ENCODE data around the gene TTYH1. TPM values are rescaled to one million over a fixed set of nuclear protein-coding genes. Genes with fewer than 3 reads are reported as not detected.

The TTYH1 gene
- total and polyA plus RNA-seq, 9 of the 15 experiments (the other 6 are each of a cell fraction or from before 2014, with no cell fraction given), result 0.08 TPM; not detected in 8

DNA sequence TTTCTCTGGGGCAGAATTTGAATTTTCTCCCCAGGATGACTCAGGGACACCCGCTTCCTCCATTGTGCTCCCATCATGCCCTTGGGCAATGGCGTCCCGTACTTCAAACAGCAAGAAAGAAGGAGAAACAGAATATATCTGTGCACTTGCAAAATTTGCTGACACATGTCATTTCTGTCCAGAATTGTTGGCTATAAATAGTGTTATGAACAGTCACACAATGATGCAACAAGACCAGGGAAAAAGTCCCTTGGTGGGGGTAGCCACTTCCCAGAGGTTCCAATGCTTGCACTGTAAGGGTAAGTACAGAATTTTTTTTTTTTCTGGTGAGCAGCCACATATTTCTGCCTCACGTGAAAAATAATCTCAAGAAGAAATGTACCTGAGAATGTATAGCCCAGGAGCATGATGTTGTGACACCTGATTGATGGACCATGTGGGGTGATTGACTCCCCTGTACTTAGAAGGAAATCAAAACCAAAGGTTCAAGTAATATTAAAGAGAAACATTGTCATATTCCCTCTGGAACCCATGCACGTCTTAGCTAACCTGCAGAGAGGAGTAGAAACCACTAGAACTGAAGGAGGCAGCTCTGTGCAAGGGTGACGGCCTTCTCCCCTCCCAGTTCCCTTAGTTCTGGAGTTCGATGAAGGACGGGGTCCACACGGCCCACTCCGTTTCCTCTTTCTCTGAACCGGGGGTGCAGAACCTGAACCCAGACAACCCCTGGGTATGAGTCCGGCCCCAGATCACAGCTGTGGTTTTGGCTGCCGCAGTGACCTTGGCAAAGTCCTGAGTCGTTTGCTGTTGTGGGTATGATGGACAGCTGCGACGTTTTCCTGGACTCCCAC lies 41.3 kb upstream of the TTYH1 start (continued):
- TF ChIP-seq, protein P1, sequence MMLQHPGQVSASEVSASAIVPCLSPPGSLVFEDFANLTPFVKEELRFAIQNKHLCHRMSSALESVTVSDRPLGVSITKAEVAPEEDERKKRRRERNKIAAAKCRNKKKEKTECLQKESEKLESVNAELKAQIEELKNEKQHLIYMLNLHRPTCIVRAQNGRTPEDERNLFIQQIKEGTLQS (IDR thresholded peaks at IDR 0.05), result peak; percentile 69
- TF ChIP-seq, protein P1 (CRISPR knock-in tag; conservative IDR thresholded peaks at IDR 0.05), result no peak
- TF ChIP-seq SMC3 (conservative IDR thresholded peaks at IDR 0.05; ENCODE audit: insufficient read depth, low read depth, low read length), result no peak
- TF ChIP-seq RBM34 (IDR thresholded peaks at IDR 0.05; ENCODE audit: borderline replicate concordance, insufficient read depth, low read length), result no peak
- no peak for TF ChIP-seq PRPF4 (IDR thresholded peaks at IDR 0.05; ENCODE audit: insufficient read depth, low read depth, low read length, poor library complexity, severe bottlenecking)
- no peak for TF ChIP-seq ZNF280A (IDR thresholded peaks at IDR 0.05; ENCODE audit: low read depth, partially characterized antibody)
- no peak for TF ChIP-seq KLF16 (IDR thresholded peaks at IDR 0.05)
- no peak for TF ChIP-seq EZH2 (IDR thresholded peaks at IDR 0.05; ENCODE audit: borderline replicate concordance, low read depth, low read length)
- TF ChIP-seq SETDB1 (IDR thresholded peaks at IDR 0.05; ENCODE audit: low read length), result no peak
- TF ChIP-seq CHD4 (IDR thresholded peaks at IDR 0.05; ENCODE audit: insufficient read depth, insufficient replicate concordance, low read depth, low read length, poor library complexity, severe bottlenecking), result no peak
- TF ChIP-seq MAFK (IDR thresholded peaks at IDR 0.05; ENCODE audit: low read length), result peak; percentile 95
- TF ChIP-seq TCF7 (IDR thresholded peaks at IDR 0.05; ENCODE audit: borderline replicate concordance), result no peak
- TF ChIP-seq ZNF175 (CRISPR knock-in tag; IDR thresholded peaks at IDR 0.05; ENCODE audit: low read depth), result no peak
- no peak for TF ChIP-seq NCOR1 (IDR thresholded peaks at IDR 0.05)
- TF ChIP-seq, protein P2, sequence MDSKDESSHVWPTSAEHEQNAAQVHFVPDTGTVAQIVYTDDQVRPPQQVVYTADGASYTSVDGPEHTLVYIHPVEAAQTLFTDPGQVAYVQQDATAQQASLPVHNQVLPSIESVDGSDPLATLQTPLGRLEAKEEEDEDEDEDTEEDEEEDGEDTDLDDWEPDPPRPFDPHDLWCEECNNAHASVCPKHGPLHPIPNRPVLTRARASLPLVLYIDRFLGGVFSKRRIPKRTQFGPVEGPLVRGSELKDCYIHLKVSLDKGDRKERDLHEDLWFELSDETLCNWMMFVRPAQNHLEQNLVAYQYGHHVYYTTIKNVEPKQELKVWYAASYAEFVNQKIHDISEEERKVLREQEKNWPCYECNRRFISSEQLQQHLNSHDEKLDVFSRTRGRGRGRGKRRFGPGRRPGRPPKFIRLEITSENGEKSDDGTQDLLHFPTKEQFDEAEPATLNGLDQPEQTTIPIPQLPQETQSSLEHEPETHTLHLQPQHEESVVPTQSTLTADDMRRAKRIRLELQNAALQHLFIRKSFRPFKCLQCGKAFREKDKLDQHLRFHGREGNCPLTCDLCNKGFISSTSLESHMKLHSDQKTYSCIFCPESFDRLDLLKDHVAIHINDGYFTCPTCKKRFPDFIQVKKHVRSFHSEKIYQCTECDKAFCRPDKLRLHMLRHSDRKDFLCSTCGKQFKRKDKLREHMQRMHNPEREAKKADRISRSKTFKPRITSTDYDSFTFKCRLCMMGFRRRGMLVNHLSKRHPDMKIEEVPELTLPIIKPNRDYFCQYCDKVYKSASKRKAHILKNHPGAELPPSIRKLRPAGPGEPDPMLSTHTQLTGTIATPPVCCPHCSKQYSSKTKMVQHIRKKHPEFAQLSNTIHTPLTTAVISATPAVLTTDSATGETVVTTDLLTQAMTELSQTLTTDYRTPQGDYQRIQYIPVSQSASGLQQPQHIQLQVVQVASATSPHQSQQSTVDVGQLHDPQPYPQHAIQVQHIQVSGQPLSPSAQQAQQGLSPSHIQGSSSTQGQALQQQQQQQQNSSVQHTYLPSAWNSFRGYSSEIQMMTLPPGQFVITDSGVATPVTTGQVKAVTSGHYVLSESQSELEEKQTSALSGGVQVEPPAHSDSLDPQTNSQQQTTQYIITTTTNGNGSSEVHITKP (IDR thresholded peaks at IDR 0.05; ENCODE audit: partially characterized antibody), result no peak
- TF ChIP-seq U2AF1 (optimal IDR thresholded peaks at IDR 0.05; ENCODE audit: low read depth, low read length), result no peak
- TF ChIP-seq, protein P3, sequence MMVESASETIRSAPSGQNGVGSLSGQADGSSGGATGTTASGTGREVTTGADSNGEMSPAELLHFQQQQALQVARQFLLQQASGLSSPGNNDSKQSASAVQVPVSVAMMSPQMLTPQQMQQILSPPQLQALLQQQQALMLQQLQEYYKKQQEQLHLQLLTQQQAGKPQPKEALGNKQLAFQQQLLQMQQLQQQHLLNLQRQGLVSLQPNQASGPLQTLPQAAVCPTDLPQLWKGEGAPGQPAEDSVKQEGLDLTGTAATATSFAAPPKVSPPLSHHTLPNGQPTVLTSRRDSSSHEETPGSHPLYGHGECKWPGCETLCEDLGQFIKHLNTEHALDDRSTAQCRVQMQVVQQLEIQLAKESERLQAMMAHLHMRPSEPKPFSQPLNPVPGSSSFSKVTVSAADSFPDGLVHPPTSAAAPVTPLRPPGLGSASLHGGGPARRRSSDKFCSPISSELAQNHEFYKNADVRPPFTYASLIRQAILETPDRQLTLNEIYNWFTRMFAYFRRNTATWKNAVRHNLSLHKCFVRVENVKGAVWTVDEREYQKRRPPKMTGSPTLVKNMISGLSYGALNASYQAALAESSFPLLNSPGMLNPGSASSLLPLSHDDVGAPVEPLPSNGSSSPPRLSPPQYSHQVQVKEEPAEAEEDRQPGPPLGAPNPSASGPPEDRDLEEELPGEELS (CRISPR knock-in tag; IDR thresholded peaks at IDR 0.05; ENCODE audit: borderline replicate concordance), result no peak
- no peak for TF ChIP-seq CREM (IDR thresholded peaks at IDR 0.05; ENCODE audit: low read depth)
- no peak for TF ChIP-seq XRCC4 (IDR thresholded peaks at IDR 0.05; ENCODE audit: extremely low read depth, insufficient read depth, insufficient read length)

Data from K562 (cell line).